NAMALWA (cell line): Measurements from ENCODE around the gene PRPH2.
"Not testable (repeated sequence)": the region's sequence is repeated elsewhere in the genome, so short reads cannot be mapped to it uniquely, and the experiment has no call there.

ENCODE experiments used
- DNase-seq: peaks from one replicate; pipeline ENCODE4 v3.0.0-alpha.2; 2015; ENCODE audit warnings: low spot score

The PRPH2 gene

DNA sequence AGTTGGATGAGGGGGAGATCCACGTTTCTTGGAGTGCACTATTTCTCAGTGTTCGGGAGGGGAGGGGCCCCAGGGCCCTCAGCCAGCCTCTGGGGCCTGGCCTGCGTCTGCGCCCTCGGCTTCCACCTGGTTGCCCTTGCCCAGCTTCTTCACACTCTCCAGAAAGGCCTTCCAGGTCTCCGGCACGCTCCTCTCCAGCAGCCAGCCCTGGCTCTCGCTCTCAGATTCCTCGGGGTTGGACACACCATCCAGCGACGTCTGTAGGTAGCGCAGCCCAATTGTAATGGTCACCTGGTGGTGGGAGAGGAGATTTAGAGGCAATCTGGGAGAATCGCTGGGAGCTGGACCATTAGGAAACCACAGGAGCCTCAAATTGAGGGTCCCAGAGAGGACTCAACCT is 24.2 kb downstream of the PRPH2 start:
- no peak for DNase-seq

GRCh38 chr6:42697268-42697655 is 25.1 kb downstream of the PRPH2 start:
- DNase-seq = no peak

DNA sequence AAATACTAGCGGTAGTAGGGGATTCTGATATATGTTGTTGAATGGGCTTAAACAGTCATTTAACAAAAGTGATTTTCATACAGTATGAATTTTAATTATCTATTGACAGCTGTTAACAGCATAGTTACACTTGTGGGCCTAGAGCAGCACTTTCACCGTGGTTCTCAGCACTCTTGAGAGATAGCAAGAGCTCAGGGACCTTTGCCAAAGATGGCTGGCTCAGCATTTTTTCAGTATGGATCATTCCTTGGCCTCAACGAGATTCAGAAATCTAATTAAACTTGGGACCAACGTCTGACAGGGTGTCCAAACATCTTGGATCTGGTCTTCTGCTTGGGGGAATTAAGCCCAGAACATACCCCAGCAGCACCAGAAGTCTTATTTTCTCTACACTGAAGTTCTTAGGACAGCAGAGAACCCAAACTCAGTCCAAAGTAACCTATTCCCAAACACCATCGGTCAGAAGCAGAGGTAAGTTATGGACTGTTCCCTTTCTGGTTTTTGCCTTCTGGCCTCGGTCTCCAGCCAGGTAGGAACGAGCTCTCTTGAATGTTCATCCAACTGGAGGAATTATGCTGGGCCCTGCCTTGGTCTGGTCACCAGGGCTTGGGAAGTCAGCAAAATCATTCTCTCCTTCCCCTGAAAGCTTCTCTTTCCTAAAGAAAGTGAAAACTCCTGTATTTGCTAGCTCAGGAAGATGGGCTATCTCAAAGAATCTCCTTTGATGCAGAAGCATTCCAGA is 25.7 kb downstream of the PRPH2 start:
- no peak for DNase-seq

DNA sequence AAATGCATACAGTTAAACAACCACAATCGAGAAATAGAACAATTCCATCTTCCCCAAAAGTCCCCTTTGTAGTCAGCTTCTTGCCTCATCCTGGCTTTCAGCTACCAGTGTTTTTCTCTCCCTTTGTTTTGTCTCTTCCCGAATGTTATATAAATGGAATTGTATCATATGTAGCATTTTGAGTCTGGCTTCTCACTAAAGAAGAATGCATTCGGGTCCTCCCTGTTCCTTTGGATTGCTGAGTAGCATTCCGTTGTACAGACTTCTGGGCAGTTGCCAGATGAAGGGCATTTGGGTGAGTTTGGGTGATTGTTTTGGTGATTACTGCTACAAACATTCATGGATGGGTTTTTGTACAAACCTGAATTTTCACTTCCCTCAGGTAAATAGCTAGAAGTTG is 27.8 kb downstream of the PRPH2 start:
- DNase-seq = no peak

GRCh38 chr6:42693725-42694323 is 28.6 kb downstream of the PRPH2 start:
- DNase-seq = peak; percentile 9

- no peak for DNase-seq
These were observed 30.1 kb downstream of the PRPH2 start for GRCh38 chr6:42692137-42692911.

DNA sequence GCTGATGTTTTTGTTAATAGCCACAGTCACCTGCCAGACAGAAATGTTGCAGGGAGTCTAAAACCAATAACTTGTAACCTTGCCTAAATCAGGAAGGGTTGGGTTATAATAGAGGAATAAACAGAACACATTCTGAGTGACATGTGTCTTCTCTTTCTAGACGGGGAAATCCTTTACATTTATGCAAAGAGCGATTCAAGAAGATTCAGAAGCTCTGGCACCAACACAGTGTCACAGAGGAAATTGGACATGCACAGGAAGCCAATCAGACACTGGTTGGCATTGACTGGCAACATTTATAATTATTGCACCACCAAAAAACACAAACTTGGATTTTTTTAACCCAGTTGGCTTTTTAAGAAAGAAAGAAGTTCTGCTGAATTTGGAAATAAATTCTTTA is 31.5 kb downstream of the PRPH2 start:
- no peak for DNase-seq

GRCh38 chr6:42690151-42690702 is 32.2 kb downstream of the PRPH2 start:
- no peak for DNase-seq

GRCh38 chr6:42689371-42689770 is 33.0 kb downstream of the PRPH2 start:
- no peak for DNase-seq

GRCh38 chr6:42688281-42688680 is 34.1 kb downstream of the PRPH2 start:
- DNase-seq = no peak

DNA sequence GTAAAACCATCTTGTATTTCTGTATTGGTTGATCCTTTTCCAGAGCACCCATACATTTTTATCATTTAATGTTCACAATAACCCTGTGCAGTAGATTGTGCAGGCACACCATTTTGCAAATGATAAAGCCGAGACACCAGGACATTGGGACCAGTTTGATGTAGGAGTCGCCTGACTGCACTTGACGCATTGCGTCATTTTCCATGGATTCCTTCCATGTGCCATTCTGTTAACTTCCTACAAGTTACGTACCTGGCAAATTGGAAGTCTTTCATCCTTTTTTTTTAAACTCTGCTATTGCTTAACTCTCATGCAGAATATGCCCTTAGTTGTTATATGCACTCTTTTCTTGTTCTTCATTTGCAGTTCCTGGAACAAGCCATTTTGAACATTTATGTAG is 43.0 kb downstream of the PRPH2 start:
- no peak for DNase-seq

DNA sequence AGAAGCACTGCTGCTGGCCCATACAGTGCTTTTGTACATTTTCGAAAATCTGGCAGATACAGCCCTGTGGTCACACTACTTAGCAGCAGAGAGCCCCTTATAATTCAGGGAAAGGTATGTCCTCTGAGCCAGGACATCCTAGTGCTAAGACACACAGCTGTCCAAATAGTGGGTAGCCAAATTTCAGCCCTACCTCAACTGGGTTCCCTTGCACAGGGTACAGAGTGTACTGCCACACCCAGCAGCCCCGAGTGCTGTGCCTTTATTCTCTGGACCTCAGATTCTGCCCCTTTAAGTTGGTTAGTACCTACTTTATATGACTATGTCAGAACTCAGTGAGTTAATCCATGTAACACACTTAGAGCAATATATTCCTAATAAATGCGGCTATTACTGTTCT is 47.6 kb downstream of the PRPH2 start:
- DNase-seq = no peak

DNA sequence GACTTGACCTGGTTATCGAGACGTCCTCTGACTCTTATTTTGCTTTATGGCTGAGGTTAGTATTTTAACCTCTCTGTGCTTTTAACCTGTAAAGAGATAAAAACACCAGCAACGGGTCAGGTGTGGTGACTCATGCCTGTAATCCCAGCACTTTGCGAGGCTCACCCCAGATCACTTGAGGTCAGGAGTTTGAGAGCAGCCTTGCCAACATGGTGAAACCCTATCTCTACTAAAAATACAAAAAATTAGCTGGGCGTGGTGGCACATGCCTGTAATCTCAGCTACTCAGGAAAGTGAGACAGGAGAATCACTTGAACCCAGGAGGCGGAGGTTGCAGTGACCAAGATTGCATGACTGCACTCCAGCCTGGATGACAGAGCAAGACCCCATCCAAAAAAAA is 48.0 kb downstream of the PRPH2 start:
- not testable (repeated sequence) for DNase-seq

DNA sequence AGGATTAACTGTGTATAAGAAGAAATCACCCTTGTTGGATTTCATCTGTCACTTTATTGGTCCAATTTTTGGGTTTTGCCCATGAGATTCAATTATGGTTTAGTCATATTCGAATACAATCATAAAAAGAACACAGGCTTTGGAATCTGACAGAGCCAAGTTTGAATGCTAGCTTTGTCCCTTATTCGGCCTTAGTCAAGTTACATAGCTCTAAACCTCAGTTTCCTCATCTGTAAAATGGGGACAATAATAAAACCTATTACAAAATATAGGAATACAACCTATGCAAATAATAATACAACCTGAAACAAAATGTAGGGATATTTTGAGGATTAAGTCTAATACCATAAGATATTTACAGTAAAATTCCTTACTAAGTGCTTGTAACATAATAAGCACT is 57.7 kb downstream of the PRPH2 start:
- no peak for DNase-seq

- DNase-seq = peak; percentile 86
These were observed 60.8 kb downstream of the PRPH2 start for GRCh38 chr6:42661540-42662153.

DNA sequence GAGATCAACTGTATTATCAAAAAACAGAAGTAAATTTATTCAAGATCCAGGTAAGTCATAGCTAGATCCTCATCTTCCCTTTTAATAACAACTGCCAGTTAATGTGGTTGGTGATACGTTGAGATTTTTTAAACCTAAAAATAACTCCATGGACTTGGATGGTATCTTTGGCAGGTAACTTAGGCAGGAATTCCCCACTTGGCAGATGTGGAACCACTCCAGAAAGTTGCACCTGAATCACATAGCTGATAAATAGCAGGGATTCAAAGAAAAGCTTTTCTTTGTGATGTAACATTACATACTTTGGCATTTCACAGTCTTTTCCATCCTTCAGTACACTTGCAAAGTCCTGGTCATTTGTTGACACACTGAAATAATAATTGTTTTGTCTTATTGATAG is 62.6 kb downstream of the PRPH2 start:
- DNase-seq = no peak

GRCh38 chr6:42653851-42654250 is 68.5 kb downstream of the PRPH2 start:
- no peak for DNase-seq

DNA sequence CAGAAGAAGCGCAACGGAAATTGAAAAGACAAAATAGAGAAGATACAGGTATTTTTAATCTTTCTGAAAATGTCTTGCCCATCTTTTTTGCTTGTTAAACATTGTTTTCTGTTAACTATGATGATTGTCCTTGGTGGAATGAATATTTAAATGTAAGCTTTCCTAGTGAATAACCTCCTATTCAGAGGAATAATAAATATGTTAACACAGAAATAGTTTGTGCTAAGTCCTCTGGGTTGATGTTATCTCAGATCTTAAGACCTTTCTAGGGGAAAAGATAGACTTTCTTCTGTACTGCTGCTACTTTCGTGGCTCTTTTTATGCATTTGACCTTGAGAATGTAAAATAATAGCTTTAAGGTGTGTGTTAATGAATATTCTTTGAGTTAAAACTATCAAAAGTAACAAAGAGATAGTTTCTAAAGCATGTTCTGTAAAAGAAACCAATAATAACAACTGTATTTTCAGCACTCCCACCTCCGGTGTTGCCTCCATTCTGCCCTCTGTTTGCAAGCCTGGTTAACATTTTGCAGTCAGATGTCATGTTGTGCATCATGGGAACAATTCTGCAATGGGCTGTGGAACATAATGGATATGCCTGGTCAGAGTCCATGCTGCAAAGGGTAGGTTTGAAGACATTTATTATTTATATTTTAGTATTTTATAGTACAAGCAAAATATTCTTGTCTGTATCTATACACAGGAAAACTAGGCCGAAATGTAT is 70.2 kb downstream of the PRPH2 start:
- no peak for DNase-seq
